Keratinocyte (primary cell): ENCODE results near the gene MAN1C1.

Experiments used
- EZH2 ChIP-seq: IDR thresholded peaks from one replicate; pipeline ENCODE4 v1.6.1; 2012; ENCODE audit warnings: inconsistent platforms, mild to moderate bottlenecking, low read length, moderate library complexity
- TF ChIP-seq, protein P1 (sequence below), 3 experiments: IDR thresholded peaks in 1 of 3; conservative IDR thresholded peaks in 1 of 3; optimal IDR thresholded peaks in 1 of 3; 2 replicates in 2 of 3; 3 replicates in 1 of 3; pipeline versions ENCODE3 to v1.5.1; 2011; ENCODE audit warnings: low read length in 3 of 3, mild to moderate bottlenecking in 3 of 3, moderate library complexity in 2 of 3, control low read depth in 1 of 3, inconsistent platforms in 1 of 3; ENCODE audit not compliant: insufficient read depth in 2 of 3; ENCODE audit errors: extremely low read depth in 1 of 3

DNA sequence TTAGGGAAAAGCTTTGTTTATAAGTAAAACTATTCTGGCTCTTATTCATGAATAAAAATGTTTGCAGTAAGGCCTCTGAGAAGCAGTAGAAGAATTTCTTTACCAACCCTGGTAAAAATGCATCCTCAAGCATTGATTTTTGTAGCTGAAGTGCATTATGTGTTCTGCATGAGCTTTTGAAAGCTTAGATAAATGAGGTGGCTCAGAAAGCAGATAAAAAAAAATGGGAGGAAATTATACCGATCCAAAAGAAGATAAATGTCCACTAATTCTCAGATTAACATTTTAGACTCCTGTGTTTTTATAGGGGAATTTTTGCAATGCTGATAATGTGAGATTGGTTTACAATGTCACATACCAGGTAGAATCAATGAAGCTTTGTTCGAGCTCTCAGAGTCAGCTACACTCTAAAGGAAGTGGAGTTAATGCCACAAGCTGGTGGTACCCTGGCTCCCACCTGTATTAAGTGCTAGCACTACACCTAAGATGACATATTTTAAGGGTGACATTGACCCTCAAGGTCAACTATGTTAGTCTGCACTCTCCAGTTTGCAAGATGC, 97.9 kb downstream of the MAN1C1 start:
- TF ChIP-seq, protein P1, sequence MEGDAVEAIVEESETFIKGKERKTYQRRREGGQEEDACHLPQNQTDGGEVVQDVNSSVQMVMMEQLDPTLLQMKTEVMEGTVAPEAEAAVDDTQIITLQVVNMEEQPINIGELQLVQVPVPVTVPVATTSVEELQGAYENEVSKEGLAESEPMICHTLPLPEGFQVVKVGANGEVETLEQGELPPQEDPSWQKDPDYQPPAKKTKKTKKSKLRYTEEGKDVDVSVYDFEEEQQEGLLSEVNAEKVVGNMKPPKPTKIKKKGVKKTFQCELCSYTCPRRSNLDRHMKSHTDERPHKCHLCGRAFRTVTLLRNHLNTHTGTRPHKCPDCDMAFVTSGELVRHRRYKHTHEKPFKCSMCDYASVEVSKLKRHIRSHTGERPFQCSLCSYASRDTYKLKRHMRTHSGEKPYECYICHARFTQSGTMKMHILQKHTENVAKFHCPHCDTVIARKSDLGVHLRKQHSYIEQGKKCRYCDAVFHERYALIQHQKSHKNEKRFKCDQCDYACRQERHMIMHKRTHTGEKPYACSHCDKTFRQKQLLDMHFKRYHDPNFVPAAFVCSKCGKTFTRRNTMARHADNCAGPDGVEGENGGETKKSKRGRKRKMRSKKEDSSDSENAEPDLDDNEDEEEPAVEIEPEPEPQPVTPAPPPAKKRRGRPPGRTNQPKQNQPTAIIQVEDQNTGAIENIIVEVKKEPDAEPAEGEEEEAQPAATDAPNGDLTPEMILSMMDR (optimal IDR thresholded peaks at IDR 0.05 in 1 of 3, IDR thresholded peaks at IDR 0.05 in 1 of 3, conservative IDR thresholded peaks at IDR 0.05 in 1 of 3; ENCODE audit: extremely low read depth in 1 of 3, insufficient read depth in 2 of 3, low read length in 3 of 3): no peak
- TF ChIP-seq EZH2: no peak
